BE2C (cell line): ENCODE data around the gene EMCN.

ENCODE experiments used
- DNase-seq: peaks from one replicate; pipeline ENCODE4 v3.0.0-alpha.2; 2020
- H3K27me3 ChIP-seq: fragments of 250-450 bp; sonication (Bioruptor Pico); 2 replicates; pipeline ENCODE4 v1.5.1; 2020; ENCODE audit warnings: mild to moderate bottlenecking
- H3K36me3 ChIP-seq: fragments of 250-450 bp; sonication (Bioruptor Pico); 2 replicates; pipeline ENCODE4 v1.5.1; 2020; ENCODE audit warnings: mild to moderate bottlenecking
- H3K4me1 ChIP-seq: fragments of 250-450 bp; sonication (Bioruptor Pico); 2 replicates; pipeline ENCODE4 v1.5.1; 2020
- H3K4me3 ChIP-seq: 2 replicates; pipeline ENCODE4 v1.5.1; 2011; ENCODE audit warnings: low read depth, low read length
- H3K9me3 ChIP-seq: fragments of 250-450 bp; sonication (Bioruptor Pico); 2 replicates; pipeline ENCODE4 v1.5.1; 2020
- TF ChIP-seq, protein P1 (sequence below): IDR thresholded peaks from 2 replicates; pipeline ENCODE4 v1.5.1; 2012; ENCODE audit warnings: mild to moderate bottlenecking, low read depth, low read length

Gene EMCN

DNA sequence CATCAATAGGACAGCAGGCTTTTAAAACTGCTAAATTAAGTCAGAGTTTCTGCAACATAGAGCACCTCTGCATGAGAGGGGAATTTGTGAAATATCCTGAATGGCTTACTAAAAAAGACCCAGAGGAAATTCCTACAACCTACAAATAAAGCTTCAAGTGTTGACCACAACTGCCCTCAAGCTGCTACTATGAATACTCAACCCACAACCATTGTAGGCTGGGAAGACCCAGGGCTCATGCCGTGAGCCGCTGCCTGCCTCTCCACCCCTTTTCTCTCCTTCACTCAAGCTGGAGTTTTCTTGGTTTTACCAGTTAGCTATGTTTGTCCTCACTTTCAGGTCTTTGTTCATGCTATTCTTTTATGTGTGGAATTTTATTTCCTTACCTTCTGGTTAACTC lies 151.6 kb downstream of the EMCN start:
- no peak for DNase-seq
- Histone ChIP-seq H3K4me1 (no peaks in the 10 kb centered on the region), H3K4me3 (no peak overlapping the region), H3K27me3 (no peaks in the 10 kb centered on the region), H3K36me3 (no peaks in the 10 kb centered on the region), H3K9me3 (no peaks in the 10 kb centered on the region)
- TF ChIP-seq, protein P1, sequence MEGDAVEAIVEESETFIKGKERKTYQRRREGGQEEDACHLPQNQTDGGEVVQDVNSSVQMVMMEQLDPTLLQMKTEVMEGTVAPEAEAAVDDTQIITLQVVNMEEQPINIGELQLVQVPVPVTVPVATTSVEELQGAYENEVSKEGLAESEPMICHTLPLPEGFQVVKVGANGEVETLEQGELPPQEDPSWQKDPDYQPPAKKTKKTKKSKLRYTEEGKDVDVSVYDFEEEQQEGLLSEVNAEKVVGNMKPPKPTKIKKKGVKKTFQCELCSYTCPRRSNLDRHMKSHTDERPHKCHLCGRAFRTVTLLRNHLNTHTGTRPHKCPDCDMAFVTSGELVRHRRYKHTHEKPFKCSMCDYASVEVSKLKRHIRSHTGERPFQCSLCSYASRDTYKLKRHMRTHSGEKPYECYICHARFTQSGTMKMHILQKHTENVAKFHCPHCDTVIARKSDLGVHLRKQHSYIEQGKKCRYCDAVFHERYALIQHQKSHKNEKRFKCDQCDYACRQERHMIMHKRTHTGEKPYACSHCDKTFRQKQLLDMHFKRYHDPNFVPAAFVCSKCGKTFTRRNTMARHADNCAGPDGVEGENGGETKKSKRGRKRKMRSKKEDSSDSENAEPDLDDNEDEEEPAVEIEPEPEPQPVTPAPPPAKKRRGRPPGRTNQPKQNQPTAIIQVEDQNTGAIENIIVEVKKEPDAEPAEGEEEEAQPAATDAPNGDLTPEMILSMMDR, result no peak

DNA sequence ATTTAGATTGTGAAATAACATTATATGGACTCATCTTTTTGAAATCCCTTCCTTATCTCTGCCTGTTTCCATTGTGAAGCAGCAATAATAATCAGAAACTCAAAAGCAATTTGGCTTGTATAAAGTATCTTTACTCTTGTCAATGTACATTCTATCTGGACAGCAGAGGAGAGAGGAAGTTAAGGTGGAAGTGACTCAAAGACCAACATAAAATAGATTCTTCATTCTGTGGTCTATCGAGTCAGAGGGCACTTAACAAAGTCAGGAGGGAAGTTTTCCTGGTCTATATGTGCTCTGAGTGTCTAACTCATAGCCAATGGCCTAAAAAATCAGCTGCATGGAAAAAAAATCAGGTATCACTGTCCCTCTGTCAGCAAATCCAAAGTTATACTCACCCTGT lies 155.5 kb downstream of the EMCN start:
- Histone ChIP-seq H3K4me1 (no peaks in the 10 kb centered on the region), H3K27me3 (no peaks in the 10 kb centered on the region), H3K9me3 (no peaks in the 10 kb centered on the region), H3K36me3 (no peaks in the 10 kb centered on the region), H3K4me3 (no peak overlapping the region)
- TF ChIP-seq, protein P1, result no peak
- DNase-seq, result no peak

DNA sequence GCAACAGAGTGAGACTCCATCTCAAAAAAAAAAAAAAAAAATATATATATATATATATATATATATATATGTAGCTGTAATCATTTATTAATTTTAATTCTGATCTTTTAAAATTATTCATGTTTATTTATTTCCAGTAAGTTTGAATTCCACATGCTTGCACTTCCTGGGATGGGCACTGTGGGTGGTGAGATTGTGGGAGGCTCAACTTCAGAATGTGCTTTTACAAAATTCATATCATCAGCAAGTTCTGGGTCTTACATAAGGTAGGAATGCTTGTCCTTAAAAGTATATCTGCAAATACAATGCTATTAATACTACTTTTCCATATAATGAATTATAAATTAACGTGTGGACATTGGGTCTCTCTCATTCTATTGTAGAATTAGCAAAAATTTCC lies 156.5 kb downstream of the EMCN start:
- Histone ChIP-seq H3K27me3 (no peaks in the 10 kb centered on the region; the same call in 1 of the 2 replicates), H3K4me1 (no peaks in the 10 kb centered on the region), H3K36me3 (no peaks in the 10 kb centered on the region), H3K4me3 (no peak overlapping the region), H3K9me3 (no peaks in the 10 kb centered on the region)
- DNase-seq, result no peak
- TF ChIP-seq, protein P1, result no peak

DNA sequence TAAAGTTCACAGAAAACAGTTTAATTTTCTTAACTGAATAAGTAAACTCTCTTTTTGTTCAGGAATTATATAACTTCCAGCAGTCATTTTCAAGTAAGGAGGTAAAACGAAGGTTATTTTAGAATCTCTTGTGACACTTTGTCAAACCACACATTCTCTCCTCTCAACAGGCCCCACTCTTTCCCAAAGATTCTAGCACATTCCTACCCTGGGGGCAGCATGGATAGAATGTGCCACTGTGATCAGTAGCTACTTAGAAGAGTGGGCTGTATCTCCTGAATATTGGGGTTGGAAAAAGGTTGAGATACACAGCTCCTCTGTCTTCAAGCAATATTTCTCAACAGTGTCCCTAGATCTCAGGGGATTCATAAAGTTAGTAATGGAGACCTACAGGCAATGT lies 157.6 kb downstream of the EMCN start:
- Histone ChIP-seq H3K36me3 (no peaks in the 10 kb centered on the region), H3K4me3 (no peak overlapping the region), H3K4me1 (no peaks in the 10 kb centered on the region), H3K27me3 (no peaks in the 10 kb centered on the region; the same call in 1 of the 2 replicates), H3K9me3 (no peaks in the 10 kb centered on the region)
- DNase-seq, result no peak
- TF ChIP-seq, protein P1, result no peak

DNA sequence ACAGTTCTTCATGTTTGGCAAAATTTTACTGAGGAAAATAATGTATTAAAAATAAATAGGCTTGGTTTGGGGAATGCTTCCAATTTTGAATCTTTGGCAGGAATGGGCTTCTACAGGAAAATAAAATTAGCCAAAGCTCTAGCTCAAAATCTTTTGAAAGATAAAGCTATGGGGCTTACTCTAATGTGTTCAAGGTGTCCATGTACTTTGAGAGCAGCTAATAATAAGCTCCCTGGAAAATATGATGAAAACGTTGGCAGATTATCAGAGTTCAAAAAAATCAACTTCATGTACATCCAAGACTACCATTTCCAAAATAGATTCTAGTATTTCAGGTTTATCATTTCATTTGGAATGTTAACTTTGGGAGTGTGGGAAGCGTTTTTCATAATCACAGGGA lies 158.4 kb downstream of the EMCN start:
- Histone ChIP-seq H3K27me3 (no peaks in the 10 kb centered on the region; the same call in 1 of the 2 replicates), H3K4me3 (no peak overlapping the region), H3K9me3 (no peaks in the 10 kb centered on the region), H3K4me1 (no peaks in the 10 kb centered on the region), H3K36me3 (no peaks in the 10 kb centered on the region)
- DNase-seq, result no peak
- TF ChIP-seq, protein P1, result no peak

DNA sequence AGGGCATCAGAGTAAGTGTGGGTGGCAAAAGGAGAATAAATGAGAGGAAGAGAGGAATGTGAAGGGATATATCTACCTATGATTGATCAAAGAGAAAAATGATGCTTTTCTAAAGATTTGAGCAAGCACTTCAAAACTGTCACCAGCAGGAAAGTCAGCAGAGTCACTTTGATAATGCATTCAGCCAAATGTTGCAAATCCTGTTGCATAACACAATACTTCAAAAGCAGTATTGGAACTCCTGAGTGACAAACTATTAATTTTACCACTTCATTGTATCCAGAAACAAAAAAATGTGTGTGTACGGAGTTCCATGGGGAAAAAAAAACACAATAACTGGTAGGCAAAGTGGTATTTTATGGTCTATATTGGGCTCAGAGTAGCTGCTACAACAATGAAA lies 160.3 kb downstream of the EMCN start:
- no peaks in the 10 kb centered on the region for H3K4me1 ChIP-seq
- no peaks in the 10 kb centered on the region; the same call in 1 of the 2 replicates for H3K27me3 ChIP-seq
- no peak for DNase-seq
- no peaks in the 10 kb centered on the region for H3K36me3 ChIP-seq
- no peak overlapping the region for H3K4me3 ChIP-seq
- no peaks in the 10 kb centered on the region for H3K9me3 ChIP-seq
- TF ChIP-seq, protein P1, result no peak
